Measurements from ENCODE around the gene PPP1R26. TPM values are rescaled to one million over a fixed set of nuclear protein-coding genes. Genes with fewer than 3 reads are reported as not detected.

The PPP1R26 gene
- polyA plus RNA-seq, 1 of the 3 experiments (the other 2 are of a cell fraction): 20.1 TPM

DNA sequence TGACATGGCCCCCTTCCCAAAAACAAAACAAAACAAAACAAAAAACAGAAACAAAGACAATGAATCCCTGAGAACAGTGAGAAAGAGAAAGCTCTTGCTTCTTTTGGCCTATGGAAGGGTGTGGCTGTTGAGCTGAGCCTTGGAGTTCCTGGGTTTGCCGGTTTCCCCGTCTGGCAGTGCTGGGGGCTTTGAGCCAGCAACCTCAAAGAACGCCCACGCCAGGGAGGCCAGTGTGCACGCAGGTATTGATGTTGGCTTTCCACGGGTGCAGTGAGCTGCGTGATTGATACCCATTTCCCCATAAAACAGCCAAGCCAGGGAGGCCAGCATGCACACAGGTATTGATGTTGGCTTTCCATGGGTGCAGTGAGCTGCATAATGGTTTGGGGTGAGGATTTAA lies 33.3 kb downstream of the PPP1R26 start:
- 63% methylated on average over 2 of the region's 7 CpGs for WGBS (ENCODE audit: low lambda C conversion rate)
- no peaks in the 10 kb centered on the region for H3K27me3 ChIP-seq (ENCODE audit: insufficient read depth)
- H3K36me3 ChIP-seq (replicated peaks in 1 of 2; ENCODE audit: control insufficient read depth in 1 of 2, insufficient read depth in 2 of 2, low read length in 1 of 2): no peaks in the 10 kb centered on the region
- no peak for TF ChIP-seq ZBTB33 (IDR thresholded peaks at IDR 0.05; ENCODE audit: borderline replicate concordance, low read depth)
- no peak for TF ChIP-seq IRF3 (IDR thresholded peaks at IDR 0.05; ENCODE audit: low read depth, low read length)
- no peak for TF ChIP-seq ELF1 (IDR thresholded peaks at IDR 0.05)
- TF ChIP-seq CHD2 (IDR thresholded peaks at IDR 0.05; ENCODE audit: low read length, partially characterized antibody): no peak
- no peak for TF ChIP-seq RAD21 (IDR thresholded peaks at IDR 0.05; ENCODE audit: low read length)
- no peak for TF ChIP-seq RXRA (IDR thresholded peaks at IDR 0.05; ENCODE audit: borderline replicate concordance, low read depth)
- TF ChIP-seq FOXJ3 (CRISPR knock-in tag; IDR thresholded peaks at IDR 0.05): no peak
- TF ChIP-seq NFIC (IDR thresholded peaks at IDR 0.05; ENCODE audit: borderline replicate concordance): no peak
- TF ChIP-seq, protein P1, sequence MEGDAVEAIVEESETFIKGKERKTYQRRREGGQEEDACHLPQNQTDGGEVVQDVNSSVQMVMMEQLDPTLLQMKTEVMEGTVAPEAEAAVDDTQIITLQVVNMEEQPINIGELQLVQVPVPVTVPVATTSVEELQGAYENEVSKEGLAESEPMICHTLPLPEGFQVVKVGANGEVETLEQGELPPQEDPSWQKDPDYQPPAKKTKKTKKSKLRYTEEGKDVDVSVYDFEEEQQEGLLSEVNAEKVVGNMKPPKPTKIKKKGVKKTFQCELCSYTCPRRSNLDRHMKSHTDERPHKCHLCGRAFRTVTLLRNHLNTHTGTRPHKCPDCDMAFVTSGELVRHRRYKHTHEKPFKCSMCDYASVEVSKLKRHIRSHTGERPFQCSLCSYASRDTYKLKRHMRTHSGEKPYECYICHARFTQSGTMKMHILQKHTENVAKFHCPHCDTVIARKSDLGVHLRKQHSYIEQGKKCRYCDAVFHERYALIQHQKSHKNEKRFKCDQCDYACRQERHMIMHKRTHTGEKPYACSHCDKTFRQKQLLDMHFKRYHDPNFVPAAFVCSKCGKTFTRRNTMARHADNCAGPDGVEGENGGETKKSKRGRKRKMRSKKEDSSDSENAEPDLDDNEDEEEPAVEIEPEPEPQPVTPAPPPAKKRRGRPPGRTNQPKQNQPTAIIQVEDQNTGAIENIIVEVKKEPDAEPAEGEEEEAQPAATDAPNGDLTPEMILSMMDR (IDR thresholded peaks at IDR 0.05): no peak
- TF ChIP-seq PBX3 (IDR thresholded peaks at IDR 0.05): no peak
- no peak for TF ChIP-seq TAF1 (IDR thresholded peaks at IDR 0.05; ENCODE audit: borderline replicate concordance, low read depth, low read length)
- no peak for TF ChIP-seq YY1 (IDR thresholded peaks at IDR 0.05; ENCODE audit: low read depth)
- no peak for TF ChIP-seq RCOR1 (IDR thresholded peaks at IDR 0.05; ENCODE audit: low read length)
- TF ChIP-seq, protein P2, sequence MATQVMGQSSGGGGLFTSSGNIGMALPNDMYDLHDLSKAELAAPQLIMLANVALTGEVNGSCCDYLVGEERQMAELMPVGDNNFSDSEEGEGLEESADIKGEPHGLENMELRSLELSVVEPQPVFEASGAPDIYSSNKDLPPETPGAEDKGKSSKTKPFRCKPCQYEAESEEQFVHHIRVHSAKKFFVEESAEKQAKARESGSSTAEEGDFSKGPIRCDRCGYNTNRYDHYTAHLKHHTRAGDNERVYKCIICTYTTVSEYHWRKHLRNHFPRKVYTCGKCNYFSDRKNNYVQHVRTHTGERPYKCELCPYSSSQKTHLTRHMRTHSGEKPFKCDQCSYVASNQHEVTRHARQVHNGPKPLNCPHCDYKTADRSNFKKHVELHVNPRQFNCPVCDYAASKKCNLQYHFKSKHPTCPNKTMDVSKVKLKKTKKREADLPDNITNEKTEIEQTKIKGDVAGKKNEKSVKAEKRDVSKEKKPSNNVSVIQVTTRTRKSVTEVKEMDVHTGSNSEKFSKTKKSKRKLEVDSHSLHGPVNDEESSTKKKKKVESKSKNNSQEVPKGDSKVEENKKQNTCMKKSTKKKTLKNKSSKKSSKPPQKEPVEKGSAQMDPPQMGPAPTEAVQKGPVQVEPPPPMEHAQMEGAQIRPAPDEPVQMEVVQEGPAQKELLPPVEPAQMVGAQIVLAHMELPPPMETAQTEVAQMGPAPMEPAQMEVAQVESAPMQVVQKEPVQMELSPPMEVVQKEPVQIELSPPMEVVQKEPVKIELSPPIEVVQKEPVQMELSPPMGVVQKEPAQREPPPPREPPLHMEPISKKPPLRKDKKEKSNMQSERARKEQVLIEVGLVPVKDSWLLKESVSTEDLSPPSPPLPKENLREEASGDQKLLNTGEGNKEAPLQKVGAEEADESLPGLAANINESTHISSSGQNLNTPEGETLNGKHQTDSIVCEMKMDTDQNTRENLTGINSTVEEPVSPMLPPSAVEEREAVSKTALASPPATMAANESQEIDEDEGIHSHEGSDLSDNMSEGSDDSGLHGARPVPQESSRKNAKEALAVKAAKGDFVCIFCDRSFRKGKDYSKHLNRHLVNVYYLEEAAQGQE (IDR thresholded peaks at IDR 0.05; ENCODE audit: low read depth, low read length): no peak
- no peak for TF ChIP-seq SMC3 (IDR thresholded peaks at IDR 0.05; ENCODE audit: low read depth, low read length)
- no peak for TF ChIP-seq EZH2phosphoT487 (IDR thresholded peaks at IDR 0.05; ENCODE audit: borderline replicate concordance, low read depth)
- TF ChIP-seq NRF1 (IDR thresholded peaks at IDR 0.05; ENCODE audit: low read depth, low read length): no peak
- TF ChIP-seq RFX5 (IDR thresholded peaks at IDR 0.05; ENCODE audit: low read length): no peak
- no peak for TF ChIP-seq FOXM1 (IDR thresholded peaks at IDR 0.05; ENCODE audit: low read depth)
- CTCF ChIA-PET: interaction anchor here (3.2 kb wide), 1 partner anchor 8 kb away, joined by 23 read pairs; no protein-coding TSS in a partner anchor
- no peak overlapping the region for H3K27ac ChIP-seq (ENCODE audit: low read depth in 2 of 2, low read length in 1 of 2)
- no peak overlapping the region for H2AFZ ChIP-seq (ENCODE audit: low read depth)
- H3K79me2 ChIP-seq (ENCODE audit: insufficient read depth): no peaks in the 10 kb centered on the region
- H3K9ac ChIP-seq: no peak overlapping the region
- no peak overlapping the region for H3K4me2 ChIP-seq
- no peaks in the 10 kb centered on the region for H3K9me2 ChIP-seq
- H3K4me3 ChIP-seq (ENCODE audit: low read depth in 2 of 2, low read length in 1 of 2): no peak overlapping the region
- no peaks in the 10 kb centered on the region for H3K9me3 ChIP-seq
- no peaks in the 10 kb centered on the region for H4K20me1 ChIP-seq (ENCODE audit: insufficient read depth)
- POLR2A ChIA-PET: no interaction called here
- H3F3A ChIP-seq (replicated peaks; ENCODE audit: insufficient read depth): no peaks in the 10 kb centered on the region
- no peak for DNase-seq
- no peaks in the 10 kb centered on the region; a peak in 1 of 4 replicates for H3K4me1 ChIP-seq (ENCODE audit: control insufficient read depth in 1 of 2, insufficient read depth in 2 of 2, low read depth in 1 of 2, low read length in 1 of 2)
